HepG2 (cell line): ENCODE results near the gene NECTIN2. TPM values are rescaled to one million over a fixed set of nuclear protein-coding genes. Genes with fewer than 3 reads are reported as not detected.

ENCODE experiments used
- CENPT ChIP-seq: sonication (generic); formaldehyde crosslinking; IDR thresholded peaks from 2 replicates; pipeline ENCODE4 v1.8.0; 2022; ENCODE audit warnings: low read depth, mild to moderate bottlenecking, moderate library complexity, missing genetic modification reagents
- HNF4G ChIP-seq, 2 experiments: sonication (generic) in 1 of 2; formaldehyde crosslinking in 1 of 2; IDR thresholded peaks; 2 replicates each; pipeline versions ENCODE4 v1.4.0 to v1.6.1; 2011 to 2020; ENCODE audit warnings: borderline replicate concordance in 2 of 2, low read depth in 2 of 2, mild to moderate bottlenecking in 2 of 2, low read length in 1 of 2, missing genetic modification reagents in 1 of 2, moderate library complexity in 1 of 2
- MTA1 ChIP-seq: sonication (generic); formaldehyde crosslinking; IDR thresholded peaks from 2 replicates; pipeline ENCODE4 v1.4.0; 2020; ENCODE audit warnings: missing genetic modification reagents, mild to moderate bottlenecking, borderline replicate concordance
- NAIF1 ChIP-seq: sonication (generic); formaldehyde crosslinking; IDR thresholded peaks from 2 replicates; pipeline ENCODE4 v1.5.0; 2020; ENCODE audit warnings: mild to moderate bottlenecking, missing genetic modification reagents, borderline replicate concordance
- NR2F1 ChIP-seq, 2 experiments: fragments of 450-650 bp in 1 of 2; formaldehyde crosslinking in 1 of 2; IDR thresholded peaks; 2 replicates each; pipeline versions ENCODE4 v1.5.0 to v1.6.1; 2016 to 2020; ENCODE audit warnings: mild to moderate bottlenecking in 1 of 2, missing compliant biosample characterization in 1 of 2, missing genetic modification reagents in 1 of 2, moderate library complexity in 1 of 2
- SMAD1 ChIP-seq: sonication (generic); formaldehyde crosslinking; IDR thresholded peaks from 2 replicates; pipeline ENCODE4 v1.4.0; 2020; ENCODE audit warnings: missing genetic modification reagents, low read depth, mild to moderate bottlenecking, borderline replicate concordance
- ZMYM3 ChIP-seq: sonication (generic); formaldehyde crosslinking; IDR thresholded peaks from 2 replicates; pipeline ENCODE4 v1.5.1; 2020; ENCODE audit warnings: mild to moderate bottlenecking, missing genetic modification reagents
- ZNF580 ChIP-seq: IDR thresholded peaks from 2 replicates; pipeline ENCODE4 v1.6.1; 2016; ENCODE audit warnings: low read depth, borderline replicate concordance
- ZNF768 ChIP-seq: sonication (generic); formaldehyde crosslinking; IDR thresholded peaks from 2 replicates; pipeline ENCODE4 v1.4.0; 2020; ENCODE audit warnings: missing genetic modification reagents
- polyA plus RNA-seq, 8 experiments: library from polyadenylated mRNA; depleted of rRNA in 3 of 8; stranded (reverse) in 7 of 8; unstranded in 1 of 8; fragments of >200 nt; fragmentation: Illumina TruSeq in 4 of 8; extraction: Trizol in 4 of 8; gene quantifications; 2 replicates each; pipeline versions ENCODE4 v1.2.1 to v1.2.3, GENCODE V29; 2011 to 2016; ENCODE audit warnings: low read depth in 4 of 8, missing spikeins in 1 of 8, mixed read lengths in 1 of 8; ENCODE audit not compliant: insufficient read depth in 1 of 8
- total RNA-seq, 5 experiments: library from RNA; depleted of rRNA; stranded (reverse); fragments of >200 nt; fragmentation: Illumina TruSeq; extraction: Trizol; gene quantifications; 2 replicates each; pipeline ENCODE4 v1.2.3, GENCODE V29; 2016; ENCODE audit warnings: low read depth in 1 of 5
- TF ChIP-seq, protein P1 (sequence below): sonication (generic); formaldehyde crosslinking; IDR thresholded peaks from 2 replicates; pipeline ENCODE4 v1.5.1; 2020; ENCODE audit warnings: missing genetic modification reagents, mild to moderate bottlenecking, borderline replicate concordance
- TF ChIP-seq, protein P2 (sequence below): sonication (generic); formaldehyde crosslinking; IDR thresholded peaks from 2 replicates; pipeline ENCODE4 v1.4.0; 2020; ENCODE audit warnings: mild to moderate bottlenecking, missing genetic modification reagents

Gene NECTIN2
- total and polyA plus RNA-seq, 2 of the 13 experiments (the other 11 are each of a cell fraction or from before 2014, with no cell fraction given) = 75.4 to 114 TPM

GRCh38 chr19:44889830-44890365 lies 43.8 kb downstream of the NECTIN2 start (continued):
- TF ChIP-seq ZNF768 (CRISPR knock-in tag) (0 out of 2 replicates have a peak, but pooled peaks have one; percentile 21), ZNF580 (CRISPR knock-in tag) (no peak), HNF4G (IDR thresholded peaks at IDR 0.05; ENCODE audit: borderline replicate concordance, low read depth, low read length) (peak; percentile 47; the same call in 1 of the 2 replicates), HNF4G (CRISPR knock-in tag; IDR thresholded peaks at IDR 0.05; ENCODE audit: borderline replicate concordance, low read depth) (no peak), MTA1 (no peak), SMAD1 (0 out of 2 replicates have a peak, but pooled peaks have one; percentile 62), NR2F1 (CRISPR knock-in tag; IDR thresholded peaks at IDR 0.05) (peak in 1 of 2 experiments; percentile 58; a peak in 1 of 4 replicates), NAIF1 (peak; percentile 57; the same call in 1 of the 2 replicates), CENPT (CRISPR knock-in tag) (no peak), ZMYM3 (CRISPR knock-in tag) (peak; percentile 94)
- TF ChIP-seq, protein P1, sequence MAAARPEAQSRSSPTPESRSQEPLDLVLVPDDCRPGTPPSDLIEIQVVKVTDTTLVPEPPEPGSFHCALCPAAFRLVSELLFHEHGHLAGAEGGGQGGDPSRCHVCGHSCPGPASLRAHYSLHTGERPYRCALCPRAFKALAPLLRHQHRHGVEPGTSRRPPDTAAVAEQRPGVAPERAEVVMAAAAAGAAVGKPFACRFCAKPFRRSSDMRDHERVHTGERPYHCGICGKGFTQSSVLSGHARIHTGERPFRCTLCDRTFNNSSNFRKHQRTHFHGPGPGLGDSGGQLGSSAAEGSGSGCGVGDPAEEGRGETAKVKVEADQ (CRISPR knock-in tag) = peak; percentile 72; the same call in 1 of the 2 replicates
- TF ChIP-seq, protein P2, sequence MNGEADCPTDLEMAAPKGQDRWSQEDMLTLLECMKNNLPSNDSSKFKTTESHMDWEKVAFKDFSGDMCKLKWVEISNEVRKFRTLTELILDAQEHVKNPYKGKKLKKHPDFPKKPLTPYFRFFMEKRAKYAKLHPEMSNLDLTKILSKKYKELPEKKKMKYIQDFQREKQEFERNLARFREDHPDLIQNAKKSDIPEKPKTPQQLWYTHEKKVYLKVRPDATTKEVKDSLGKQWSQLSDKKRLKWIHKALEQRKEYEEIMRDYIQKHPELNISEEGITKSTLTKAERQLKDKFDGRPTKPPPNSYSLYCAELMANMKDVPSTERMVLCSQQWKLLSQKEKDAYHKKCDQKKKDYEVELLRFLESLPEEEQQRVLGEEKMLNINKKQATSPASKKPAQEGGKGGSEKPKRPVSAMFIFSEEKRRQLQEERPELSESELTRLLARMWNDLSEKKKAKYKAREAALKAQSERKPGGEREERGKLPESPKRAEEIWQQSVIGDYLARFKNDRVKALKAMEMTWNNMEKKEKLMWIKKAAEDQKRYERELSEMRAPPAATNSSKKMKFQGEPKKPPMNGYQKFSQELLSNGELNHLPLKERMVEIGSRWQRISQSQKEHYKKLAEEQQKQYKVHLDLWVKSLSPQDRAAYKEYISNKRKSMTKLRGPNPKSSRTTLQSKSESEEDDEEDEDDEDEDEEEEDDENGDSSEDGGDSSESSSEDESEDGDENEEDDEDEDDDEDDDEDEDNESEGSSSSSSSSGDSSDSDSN (CRISPR knock-in tag) = no peak; the same call in 1 of the 2 replicates
